ENCODE data around the gene PANX1.

PANX1 gene

DNA sequence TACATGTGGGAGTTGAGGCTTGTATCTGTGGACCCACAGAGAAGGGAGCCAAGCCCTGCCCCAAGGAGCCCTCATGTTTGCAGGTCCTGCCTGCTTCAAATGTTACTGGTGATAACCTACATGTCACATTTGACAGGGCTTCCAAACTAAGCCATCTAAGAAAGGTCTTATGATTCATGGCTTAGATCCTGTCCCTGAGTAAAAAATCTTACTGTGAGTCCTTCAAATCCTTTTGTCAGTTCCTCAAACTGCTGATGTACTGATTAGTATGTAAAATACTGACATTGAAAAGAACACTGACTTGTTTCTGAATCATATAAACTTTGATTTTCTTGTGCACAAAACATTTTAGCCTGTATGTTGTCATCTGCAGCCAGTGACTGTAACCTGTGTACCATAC, 1.0 kb upstream of the PANX1 start:
- Histone ChIP-seq H3K27ac (ENCODE audit: low read depth in 2 of 2, low read length in 2 of 2) (peak overlapping the region in 1 of 2 donors; percentile 93), H3K4me1 (ENCODE audit: control insufficient read depth in 2 of 2, insufficient read depth in 2 of 2, low read length in 2 of 2) (peaks cover 12 to 18% of the 10 kb centered on the region in 2 donors), H3K9ac (ENCODE audit: low read depth in 1 of 2, low read length in 2 of 2) (peak overlapping the region; percentile 88 to 90), H3K36me3 (ENCODE audit: control insufficient read depth in 2 of 2, insufficient read depth in 2 of 2, low read length in 2 of 2) (no peaks in the 10 kb centered on the region), H3K9me3 (ENCODE audit: control insufficient read depth in 2 of 2, low read length in 2 of 2) (no peaks in the 10 kb centered on the region), H3K4me3 (ENCODE audit: low read length in 2 of 2) (peak overlapping the region; percentile 91 to 93), H3K27me3 (ENCODE audit: control insufficient read depth in 2 of 2, insufficient read depth in 2 of 2, low read length in 2 of 2) (no peaks in the 10 kb centered on the region)

DNA sequence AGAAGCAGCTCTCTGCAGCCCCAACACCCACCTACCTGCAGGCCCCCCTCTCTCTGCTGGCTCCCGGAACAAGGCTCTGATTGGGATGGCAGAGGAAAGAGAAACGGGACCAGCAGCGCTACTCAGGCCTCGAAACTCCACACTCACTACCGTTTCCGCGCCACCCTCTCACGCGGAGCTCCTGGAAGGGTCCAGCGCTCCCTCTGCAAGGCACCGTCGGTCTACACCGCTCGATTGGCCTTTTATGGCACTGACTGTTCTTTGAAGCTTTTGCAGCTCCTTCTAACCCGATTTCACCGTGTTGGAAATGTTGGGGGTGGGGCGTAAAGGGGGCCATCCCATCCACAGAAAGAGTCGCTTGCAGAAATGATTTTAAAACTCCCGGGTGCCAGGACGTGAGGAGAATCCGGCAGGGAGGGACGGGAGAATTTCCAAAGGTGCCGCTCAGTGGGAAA, 323 bp upstream of the PANX1 start:
- Histone ChIP-seq H3K4me3 (ENCODE audit: low read length in 2 of 2) (peak overlapping the region; percentile 91 to 93), H3K4me1 (ENCODE audit: control insufficient read depth in 2 of 2, insufficient read depth in 2 of 2, low read length in 2 of 2) (peaks cover 12 to 18% of the 10 kb centered on the region in 2 donors), H3K9me3 (ENCODE audit: control insufficient read depth in 2 of 2, low read length in 2 of 2) (no peaks in the 10 kb centered on the region), H3K9ac (ENCODE audit: low read depth in 1 of 2, low read length in 2 of 2) (peak overlapping the region; percentile 88 to 90), H3K36me3 (ENCODE audit: control insufficient read depth in 2 of 2, insufficient read depth in 2 of 2, low read length in 2 of 2) (no peaks in the 10 kb centered on the region), H3K27ac (ENCODE audit: low read depth in 2 of 2, low read length in 2 of 2) (peak overlapping the region; percentile 93 to 95), H3K27me3 (ENCODE audit: control insufficient read depth in 2 of 2, insufficient read depth in 2 of 2, low read length in 2 of 2) (no peaks in the 10 kb centered on the region)

DNA sequence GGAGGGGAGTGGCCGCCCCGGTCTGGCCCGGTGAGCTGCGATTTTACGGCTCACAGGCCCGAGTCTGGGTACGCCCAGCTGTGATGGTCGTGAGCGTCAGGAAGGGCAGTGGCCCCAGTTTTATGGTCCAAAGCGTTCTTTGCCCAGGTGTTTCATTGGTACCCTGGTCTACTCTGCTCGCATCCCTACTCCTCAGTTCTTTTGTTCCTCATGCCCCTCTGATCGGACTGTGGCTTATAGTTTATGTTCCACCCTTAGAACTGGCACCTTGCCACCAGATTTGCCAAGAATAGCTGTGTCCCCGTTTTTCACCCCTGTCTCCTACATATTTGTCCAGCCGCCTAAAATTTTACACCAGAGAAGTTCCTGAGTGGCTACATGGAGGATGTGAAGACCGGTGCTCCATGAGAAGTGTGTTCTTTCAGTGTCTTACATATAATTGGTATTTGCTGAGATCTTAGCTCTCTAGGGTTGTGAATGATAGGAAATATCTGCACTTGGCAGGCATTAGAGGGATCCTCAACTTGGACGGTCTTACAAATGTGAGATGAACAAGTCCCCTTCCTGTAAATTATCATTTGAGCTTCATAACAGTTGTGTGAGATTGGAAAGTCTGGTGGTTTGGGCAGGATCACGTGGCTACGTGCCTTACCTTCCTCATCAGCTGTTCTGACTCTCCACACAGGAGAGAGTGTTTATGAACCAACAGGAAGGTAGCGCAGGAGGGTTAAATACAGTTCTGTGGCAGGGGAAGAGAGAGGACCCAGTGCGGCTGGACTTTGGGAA, 1.1 kb downstream of the PANX1 start:
- no peaks in the 10 kb centered on the region for H3K9me3 ChIP-seq (ENCODE audit: control insufficient read depth in 2 of 2, low read length in 2 of 2)
- H3K4me3 ChIP-seq (ENCODE audit: low read length in 2 of 2), result peak overlapping the region; percentile 91 to 93
- peaks cover 12 to 20% of the 10 kb centered on the region in 2 donors for H3K4me1 ChIP-seq (ENCODE audit: control insufficient read depth in 2 of 2, insufficient read depth in 2 of 2, low read length in 2 of 2)
- H3K9ac ChIP-seq (ENCODE audit: low read depth in 1 of 2, low read length in 2 of 2), result peak overlapping the region; percentile 88 to 90
- H3K36me3 ChIP-seq (ENCODE audit: control insufficient read depth in 2 of 2, insufficient read depth in 2 of 2, low read length in 2 of 2), result no peaks in the 10 kb centered on the region
- peak overlapping the region; percentile 93 to 95 for H3K27ac ChIP-seq (ENCODE audit: low read depth in 2 of 2, low read length in 2 of 2)
- H3K27me3 ChIP-seq (ENCODE audit: control insufficient read depth in 2 of 2, insufficient read depth in 2 of 2, low read length in 2 of 2), result no peaks in the 10 kb centered on the region

DNA sequence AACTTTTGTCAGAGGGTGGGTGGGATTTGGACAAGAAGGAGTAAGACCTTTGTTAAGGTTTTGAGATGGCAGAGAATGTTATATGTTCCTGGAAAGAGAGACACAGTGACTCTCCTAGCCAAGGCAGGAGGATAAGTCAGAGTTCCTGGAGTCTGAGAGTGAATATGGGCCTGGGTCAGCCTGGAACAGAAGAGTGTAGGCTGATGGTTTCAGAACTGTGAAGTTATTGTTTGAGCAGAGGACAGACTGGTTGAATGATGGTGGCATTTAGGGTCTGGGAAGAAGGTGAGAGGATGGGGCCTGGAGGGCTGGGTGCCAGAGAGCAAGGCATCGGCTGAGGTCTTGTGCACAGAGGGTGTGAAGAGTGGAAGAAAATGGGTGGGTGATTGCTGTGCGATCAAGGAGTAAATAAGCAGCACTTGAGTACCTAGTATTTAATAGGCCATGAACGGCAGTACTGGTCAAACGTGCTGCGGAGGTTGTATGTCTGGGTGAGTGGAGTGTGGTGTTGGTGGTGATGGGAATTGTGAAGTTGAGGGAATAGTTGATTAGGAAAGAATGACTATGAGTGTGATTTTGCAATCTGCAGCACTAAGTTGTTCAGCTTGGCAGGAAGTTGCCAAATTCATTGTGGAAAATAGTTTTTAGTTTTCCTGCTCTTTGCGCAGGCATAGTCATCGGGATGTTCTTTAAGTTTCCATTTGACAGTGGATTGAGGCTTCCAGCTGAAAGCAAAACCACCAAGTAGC, 1.8 kb downstream of the PANX1 start:
- peak overlapping the region; percentile 93 to 95 for H3K27ac ChIP-seq (ENCODE audit: low read depth in 2 of 2, low read length in 2 of 2)
- no peaks in the 10 kb centered on the region for H3K9me3 ChIP-seq (ENCODE audit: control insufficient read depth in 2 of 2, low read length in 2 of 2)
- H3K4me1 ChIP-seq (ENCODE audit: control insufficient read depth in 2 of 2, insufficient read depth in 2 of 2, low read length in 2 of 2), result peaks cover 12 to 26% of the 10 kb centered on the region in 2 donors
- peak overlapping the region; percentile 45 to 91 for H3K4me3 ChIP-seq (ENCODE audit: low read length in 2 of 2)
- H3K27me3 ChIP-seq (ENCODE audit: control insufficient read depth in 2 of 2, insufficient read depth in 2 of 2, low read length in 2 of 2), result no peaks in the 10 kb centered on the region
- peak overlapping the region in 1 of 2 donors; percentile 90 for H3K9ac ChIP-seq (ENCODE audit: low read depth in 1 of 2, low read length in 2 of 2)
- no peaks in the 10 kb centered on the region for H3K36me3 ChIP-seq (ENCODE audit: control insufficient read depth in 2 of 2, insufficient read depth in 2 of 2, low read length in 2 of 2)

DNA sequence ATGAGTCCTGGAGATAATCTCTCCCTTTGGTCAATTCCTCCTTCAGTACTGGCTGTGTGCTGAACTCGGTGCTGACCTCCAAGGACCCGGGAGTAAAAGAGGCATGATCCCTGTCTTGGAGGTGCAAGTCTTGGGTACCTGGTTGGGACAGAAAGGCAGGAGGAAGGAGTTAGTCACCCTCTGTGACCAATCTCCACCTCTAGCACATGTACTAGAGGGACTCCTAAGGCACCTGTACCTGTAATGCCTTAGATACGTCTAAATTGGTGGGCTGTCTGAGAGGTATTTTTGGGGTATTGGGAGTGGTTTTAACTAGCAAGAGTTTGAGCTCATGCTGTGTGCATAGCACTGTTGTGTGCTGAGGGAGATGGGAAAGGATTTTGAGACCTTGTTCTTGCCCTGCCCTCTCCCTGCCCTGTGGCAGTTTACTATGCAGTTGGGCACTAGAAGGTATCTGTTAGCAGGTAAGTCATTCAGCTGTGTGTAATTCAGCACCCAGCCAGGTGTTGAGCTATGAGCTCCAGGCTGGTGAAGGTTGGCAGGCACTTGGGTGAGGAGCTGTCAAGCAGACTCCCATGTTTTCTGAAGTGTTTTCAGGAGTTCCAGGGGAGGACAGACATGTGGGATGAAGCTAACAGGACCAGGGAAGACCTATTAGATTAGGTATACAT, 2.5 kb downstream of the PANX1 start:
- H3K9me3 ChIP-seq (ENCODE audit: control insufficient read depth in 2 of 2, low read length in 2 of 2), result no peaks in the 10 kb centered on the region
- H3K4me3 ChIP-seq (ENCODE audit: low read length in 2 of 2), result peak overlapping the region in 1 of 2 donors; percentile 18
- no peak overlapping the region for H3K9ac ChIP-seq (ENCODE audit: low read depth in 1 of 2, low read length in 2 of 2)
- peaks cover 12 to 27% of the 10 kb centered on the region in 2 donors for H3K4me1 ChIP-seq (ENCODE audit: control insufficient read depth in 2 of 2, insufficient read depth in 2 of 2, low read length in 2 of 2)
- peak overlapping the region; percentile 29 to 31 for H3K27ac ChIP-seq (ENCODE audit: low read depth in 2 of 2, low read length in 2 of 2)
- H3K27me3 ChIP-seq (ENCODE audit: control insufficient read depth in 2 of 2, insufficient read depth in 2 of 2, low read length in 2 of 2), result no peaks in the 10 kb centered on the region
- H3K36me3 ChIP-seq (ENCODE audit: control insufficient read depth in 2 of 2, insufficient read depth in 2 of 2, low read length in 2 of 2), result no peaks in the 10 kb centered on the region

DNA sequence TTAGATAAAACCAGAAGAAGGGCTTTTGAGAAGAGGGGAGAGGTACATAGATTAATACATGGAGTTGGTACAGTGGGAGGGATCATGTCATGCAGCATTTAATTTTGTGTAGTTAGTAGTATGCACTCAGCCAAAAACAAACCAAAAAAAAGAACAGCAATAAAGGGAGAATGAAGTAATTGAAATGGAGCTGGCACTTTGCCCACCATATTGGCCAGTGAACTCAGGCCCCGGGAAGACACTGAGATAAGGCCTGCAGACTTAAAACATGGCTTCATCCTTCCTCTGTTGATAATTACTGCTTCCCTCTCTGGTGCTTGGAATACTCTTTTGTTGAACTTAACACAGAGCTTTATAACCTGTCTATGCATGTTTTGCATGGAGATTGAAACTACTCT, 3.1 kb downstream of the PANX1 start:
- Histone ChIP-seq H3K36me3 (ENCODE audit: control insufficient read depth in 2 of 2, insufficient read depth in 2 of 2, low read length in 2 of 2) (no peaks in the 10 kb centered on the region), H3K9ac (ENCODE audit: low read depth in 1 of 2, low read length in 2 of 2) (no peak overlapping the region), H3K27ac (ENCODE audit: low read depth in 2 of 2, low read length in 2 of 2) (no peak overlapping the region), H3K9me3 (ENCODE audit: control insufficient read depth in 2 of 2, low read length in 2 of 2) (no peaks in the 10 kb centered on the region), H3K4me1 (ENCODE audit: control insufficient read depth in 2 of 2, insufficient read depth in 2 of 2, low read length in 2 of 2) (peaks cover 12 to 27% of the 10 kb centered on the region in 2 donors), H3K27me3 (ENCODE audit: control insufficient read depth in 2 of 2, insufficient read depth in 2 of 2, low read length in 2 of 2) (no peaks in the 10 kb centered on the region), H3K4me3 (ENCODE audit: low read length in 2 of 2) (no peak overlapping the region)

DNA sequence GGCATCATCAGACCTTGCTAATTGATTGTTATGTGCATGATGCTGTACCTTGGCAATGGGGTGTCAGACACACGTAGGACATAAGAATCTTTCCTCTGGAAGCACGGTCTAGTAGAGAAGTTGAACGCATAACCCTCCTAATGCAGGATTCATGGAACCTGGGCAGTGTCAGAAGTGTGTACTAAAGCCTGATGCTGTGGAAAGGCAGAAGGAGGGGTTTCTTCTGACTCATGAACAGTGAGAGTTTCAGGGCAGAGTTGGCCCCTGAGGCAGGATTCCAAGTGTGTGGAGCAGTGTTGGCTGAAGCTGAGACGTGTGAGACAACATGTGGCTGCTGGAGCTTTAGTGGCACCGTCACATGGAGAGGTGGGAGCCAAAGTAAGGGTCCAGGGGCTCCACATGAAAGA, 3.5 kb downstream of the PANX1 start:
- Histone ChIP-seq H3K27ac (ENCODE audit: low read depth in 2 of 2, low read length in 2 of 2) (no peak overlapping the region), H3K36me3 (ENCODE audit: control insufficient read depth in 2 of 2, insufficient read depth in 2 of 2, low read length in 2 of 2) (no peaks in the 10 kb centered on the region), H3K4me3 (ENCODE audit: low read length in 2 of 2) (no peak overlapping the region), H3K4me1 (ENCODE audit: control insufficient read depth in 2 of 2, insufficient read depth in 2 of 2, low read length in 2 of 2) (peaks cover 12 to 27% of the 10 kb centered on the region in 2 donors), H3K9ac (ENCODE audit: low read depth in 1 of 2, low read length in 2 of 2) (no peak overlapping the region), H3K9me3 (ENCODE audit: control insufficient read depth in 2 of 2, low read length in 2 of 2) (no peaks in the 10 kb centered on the region), H3K27me3 (ENCODE audit: control insufficient read depth in 2 of 2, insufficient read depth in 2 of 2, low read length in 2 of 2) (no peaks in the 10 kb centered on the region)

DNA sequence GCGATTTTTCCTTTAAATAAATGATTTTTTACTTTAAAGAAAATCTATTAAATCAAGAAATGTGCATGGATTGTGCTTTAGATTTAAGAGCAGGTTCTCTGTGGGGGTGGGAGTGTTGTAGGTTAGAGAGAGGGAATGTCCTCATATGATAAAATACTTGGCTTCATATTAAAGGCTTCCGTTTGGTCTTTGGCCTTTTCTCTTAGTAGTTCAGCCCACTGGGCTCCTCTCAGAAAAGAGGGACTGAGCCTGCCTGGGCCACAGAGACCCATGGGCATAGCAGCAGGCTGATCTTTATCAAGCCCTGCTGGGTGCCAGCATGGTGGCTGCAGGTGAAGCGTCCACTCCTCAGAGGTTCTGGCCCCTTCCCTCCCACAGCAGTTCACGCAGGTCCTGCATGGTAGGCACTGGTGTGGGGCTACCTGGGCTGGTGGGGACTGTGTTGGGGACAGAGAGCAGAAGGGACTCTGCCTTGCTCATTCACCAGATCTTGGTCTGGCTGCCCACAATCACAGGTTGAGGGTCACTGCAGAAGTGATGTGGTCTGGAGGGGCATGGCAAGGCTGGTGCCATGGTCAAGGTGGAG, 4.3 kb downstream of the PANX1 start:
- Histone ChIP-seq H3K36me3 (ENCODE audit: control insufficient read depth in 2 of 2, insufficient read depth in 2 of 2, low read length in 2 of 2) (no peaks in the 10 kb centered on the region), H3K27me3 (ENCODE audit: control insufficient read depth in 2 of 2, insufficient read depth in 2 of 2, low read length in 2 of 2) (no peaks in the 10 kb centered on the region), H3K4me3 (ENCODE audit: low read length in 2 of 2) (no peak overlapping the region), H3K27ac (ENCODE audit: low read depth in 2 of 2, low read length in 2 of 2) (no peak overlapping the region), H3K9ac (ENCODE audit: low read depth in 1 of 2, low read length in 2 of 2) (no peak overlapping the region), H3K4me1 (ENCODE audit: control insufficient read depth in 2 of 2, insufficient read depth in 2 of 2, low read length in 2 of 2) (peaks cover 11 to 26% of the 10 kb centered on the region in 2 donors), H3K9me3 (ENCODE audit: control insufficient read depth in 2 of 2, low read length in 2 of 2) (no peaks in the 10 kb centered on the region)

DNA sequence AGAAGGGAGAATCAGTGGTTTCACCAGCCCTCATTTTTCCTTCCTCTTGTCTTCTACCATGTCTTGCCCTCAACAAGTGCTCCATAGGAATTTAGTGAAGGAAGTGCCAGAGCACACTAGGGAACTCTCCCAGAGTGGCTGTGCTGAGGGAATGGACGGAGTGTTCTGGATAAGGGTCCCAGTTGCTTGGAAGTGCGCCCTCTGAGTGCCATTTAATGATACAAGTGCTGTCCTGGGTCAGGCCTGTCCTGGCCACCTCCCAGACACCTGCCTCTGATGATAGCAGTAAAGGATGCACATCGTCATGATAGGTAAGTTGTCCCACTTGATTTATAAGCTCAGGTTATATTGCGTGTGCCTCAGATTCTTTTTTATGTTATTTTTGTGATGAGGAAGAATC, 5.1 kb downstream of the PANX1 start:
- no peaks in the 10 kb centered on the region for H3K9me3 ChIP-seq (ENCODE audit: control insufficient read depth in 2 of 2, low read length in 2 of 2)
- H3K9ac ChIP-seq (ENCODE audit: low read depth in 1 of 2, low read length in 2 of 2), result no peak overlapping the region
- no peaks in the 10 kb centered on the region for H3K36me3 ChIP-seq (ENCODE audit: control insufficient read depth in 2 of 2, insufficient read depth in 2 of 2, low read length in 2 of 2)
- H3K27me3 ChIP-seq (ENCODE audit: control insufficient read depth in 2 of 2, insufficient read depth in 2 of 2, low read length in 2 of 2), result no peaks in the 10 kb centered on the region
- H3K4me3 ChIP-seq (ENCODE audit: low read length in 2 of 2), result no peak overlapping the region
- no peak overlapping the region for H3K27ac ChIP-seq (ENCODE audit: low read depth in 2 of 2, low read length in 2 of 2)
- peaks cover 7 to 21% of the 10 kb centered on the region in 2 donors for H3K4me1 ChIP-seq (ENCODE audit: control insufficient read depth in 2 of 2, insufficient read depth in 2 of 2, low read length in 2 of 2)

Data from mucosa of rectum (tissue), 2 donors.